NCI-H226 (cell line): ENCODE measurements around the gene KCNG4.

Experiments used
- DNase-seq: peaks from one replicate; pipeline ENCODE4 v3.0.0-alpha.2; 2015

Gene KCNG4

DNA sequence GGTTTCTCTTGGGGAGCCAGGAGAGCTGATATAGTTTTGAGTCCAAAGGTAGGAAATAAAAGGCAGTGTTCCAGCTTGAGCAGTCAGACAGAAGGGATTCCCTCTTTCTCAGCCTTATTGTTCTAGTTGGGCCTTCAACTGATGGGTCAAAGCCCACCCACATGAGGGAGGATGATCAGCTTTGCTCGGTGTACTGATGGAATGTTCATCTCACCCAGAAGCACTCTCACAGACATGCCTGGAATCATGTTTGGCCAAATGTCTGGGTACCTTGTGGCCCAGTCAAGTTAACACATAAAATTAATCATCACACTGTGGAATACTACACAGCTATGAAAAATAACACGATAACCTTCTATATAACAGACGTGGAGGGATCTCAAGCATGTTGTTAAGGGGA lies 23.1 kb upstream of the KCNG4 start:
- no peak for DNase-seq

DNA sequence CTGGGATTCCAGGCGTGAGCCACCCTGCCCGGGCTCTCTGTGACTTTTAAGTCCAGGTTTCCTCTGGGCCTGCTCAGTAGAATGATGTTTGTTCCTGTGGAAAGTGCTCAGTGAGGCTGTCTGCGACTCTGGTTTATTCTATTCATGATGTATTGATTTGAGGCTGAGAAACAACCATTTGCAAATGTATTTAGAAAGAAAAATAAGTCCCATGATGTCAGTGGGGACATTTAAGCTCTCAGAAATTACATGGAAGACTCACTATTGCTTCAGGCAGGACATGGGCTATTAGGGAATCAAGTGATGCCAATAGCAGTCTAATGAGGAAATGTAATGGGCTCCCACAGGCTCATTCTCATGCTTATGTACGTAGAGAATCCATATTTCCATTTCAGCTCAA lies 22.2 kb upstream of the KCNG4 start:
- no peak for DNase-seq

DNA sequence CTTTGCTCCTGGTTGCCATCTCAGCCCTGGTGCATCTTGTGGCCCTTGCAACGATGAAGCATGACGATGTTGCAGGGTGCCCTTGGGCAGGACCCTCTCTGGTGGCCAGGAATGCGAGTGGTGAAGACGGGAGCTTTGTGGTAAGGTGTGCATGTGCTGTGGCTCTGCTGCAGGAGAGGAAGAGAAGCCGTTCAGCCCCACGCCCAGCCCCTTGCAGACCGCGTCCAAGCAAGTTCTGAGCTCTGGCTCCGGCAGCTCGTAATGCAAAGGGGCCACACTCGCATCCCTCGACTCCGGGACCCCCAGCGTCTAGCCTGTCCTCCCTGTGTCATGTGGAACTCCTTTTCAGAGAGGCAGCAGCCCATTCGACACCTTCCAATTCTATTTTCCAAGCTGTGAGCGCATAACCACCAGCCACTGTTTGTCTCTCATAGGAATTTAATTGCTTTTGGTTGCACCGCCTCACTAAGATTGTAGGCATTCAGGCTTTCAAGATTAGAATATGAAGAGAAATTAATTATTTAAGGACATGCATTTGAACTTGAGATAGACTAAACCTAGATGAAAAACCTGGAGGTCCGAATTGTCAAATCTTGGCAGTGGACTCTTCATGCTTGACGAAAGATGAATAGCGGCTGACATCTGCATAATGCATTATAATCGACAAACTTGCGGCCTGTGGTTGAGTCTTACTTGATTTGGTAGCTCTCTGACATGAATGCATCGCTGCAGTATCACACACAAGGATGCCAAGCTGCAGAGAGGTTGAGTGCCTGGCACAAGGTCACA lies 21.1 kb upstream of the KCNG4 start:
- no peak for DNase-seq

DNA sequence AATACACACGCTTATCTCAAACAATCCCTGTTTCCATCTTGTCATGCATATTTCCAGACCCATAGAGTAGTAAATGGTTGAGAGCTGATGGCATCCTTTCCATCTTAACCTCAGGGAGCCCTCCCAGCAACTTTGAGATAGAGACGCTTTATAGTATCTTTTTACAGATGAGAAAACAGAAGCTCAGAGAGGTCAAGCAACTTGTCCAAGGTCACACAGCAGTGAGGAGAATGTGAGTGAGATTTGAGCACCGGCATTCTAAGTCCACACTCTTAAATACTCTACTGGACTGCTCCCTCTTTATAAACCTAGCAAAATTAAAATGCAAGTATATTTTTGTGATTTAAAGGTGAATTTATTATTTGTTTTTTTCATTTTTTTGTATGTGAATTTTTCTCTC lies 19.9 kb upstream of the KCNG4 start:
- DNase-seq, result no peak

DNA sequence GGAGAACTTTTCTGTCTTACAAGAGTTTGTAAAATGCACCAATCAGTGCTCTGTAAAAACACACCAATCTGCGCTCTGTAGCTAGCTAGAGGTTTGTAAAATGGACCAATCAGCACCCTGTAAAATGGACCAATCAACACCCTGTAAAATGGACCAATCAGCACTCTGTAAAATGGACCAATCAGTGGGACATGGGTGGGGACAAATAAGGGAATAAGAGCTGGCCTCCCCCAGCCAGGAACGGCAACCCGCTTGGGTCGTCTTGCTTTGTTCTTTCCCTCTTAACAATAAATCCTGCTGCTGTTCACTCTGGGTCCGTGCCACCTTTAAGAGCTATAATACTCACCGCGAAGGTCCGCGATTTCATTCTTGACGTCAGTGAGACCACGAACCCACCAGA lies 18.5 kb upstream of the KCNG4 start:
- no peak for DNase-seq

DNA sequence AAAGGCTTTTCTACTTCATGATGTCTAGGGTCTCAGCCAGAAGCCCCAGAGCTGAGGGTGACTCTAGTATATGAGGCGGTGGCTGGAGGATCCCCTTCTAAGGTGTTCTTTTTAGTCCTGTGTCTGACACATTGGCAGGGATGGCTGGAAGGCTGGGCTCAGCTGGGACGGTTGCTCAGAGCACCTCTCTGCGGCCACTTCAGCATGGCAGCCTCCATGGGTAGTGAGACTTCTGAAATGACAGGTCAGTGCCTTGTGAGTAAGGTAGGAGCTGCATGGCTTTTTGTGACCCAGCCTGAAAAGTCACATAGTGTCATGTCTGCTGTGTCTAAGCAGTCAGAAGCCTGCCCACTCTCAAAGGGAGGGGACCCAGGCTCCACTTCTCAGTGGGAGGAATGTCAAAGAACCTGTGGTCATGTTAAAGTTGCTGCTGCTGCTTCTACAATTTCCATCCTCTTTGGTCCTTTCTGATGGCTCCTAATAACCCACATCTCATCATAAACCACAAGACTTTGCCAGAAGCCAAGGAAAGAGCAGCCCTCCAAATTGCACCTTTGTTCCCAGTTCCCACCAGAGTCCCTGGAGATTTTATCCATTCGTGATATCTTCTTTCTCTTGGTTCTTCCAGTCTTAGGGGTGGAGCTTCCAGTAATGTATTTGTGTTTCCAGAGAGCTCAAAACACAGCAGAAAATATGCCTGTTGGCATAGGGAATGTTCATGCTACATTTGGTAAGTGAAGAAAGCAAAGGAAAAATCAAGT lies 15.4 kb upstream of the KCNG4 start:
- no peak for DNase-seq

DNA sequence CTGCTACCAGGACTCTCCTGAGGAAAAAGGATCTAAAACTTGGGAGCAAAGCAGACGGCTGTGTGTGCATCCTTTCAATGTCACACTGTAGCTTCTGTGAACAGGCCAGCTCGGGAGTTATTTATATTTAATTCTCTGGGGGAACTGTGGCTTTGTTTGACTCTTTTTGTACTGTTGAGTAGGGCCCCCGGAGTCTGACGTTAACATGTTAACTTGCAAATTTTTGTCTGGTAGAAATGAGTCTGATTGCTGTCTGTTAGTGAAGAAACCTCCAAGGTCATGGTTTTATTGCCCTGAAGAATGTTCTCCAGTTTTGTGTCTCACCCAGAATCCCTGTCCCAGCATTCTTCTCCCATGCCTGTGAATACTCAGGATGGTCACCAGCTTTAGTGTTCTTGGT lies 14.2 kb upstream of the KCNG4 start:
- DNase-seq, result no peak

DNA sequence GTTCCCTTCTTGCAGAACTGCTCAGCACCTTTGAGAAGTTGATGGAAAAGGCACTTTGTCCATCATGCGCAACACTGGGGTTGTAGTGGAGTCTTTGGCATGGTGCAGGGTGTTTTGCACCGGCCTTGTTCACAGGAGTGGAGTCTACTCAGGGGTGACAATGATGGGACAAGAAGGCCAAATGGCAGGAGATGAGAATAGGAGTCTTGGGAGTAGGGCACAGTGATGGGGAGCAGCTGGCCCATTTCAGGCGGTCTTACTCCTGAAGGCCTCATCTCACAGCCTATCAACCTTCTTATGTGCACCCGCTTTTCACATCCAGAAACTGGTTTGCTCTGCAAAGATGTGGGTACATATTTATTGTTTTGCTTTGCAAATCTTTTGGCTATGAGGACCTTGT lies 13.4 kb upstream of the KCNG4 start:
- no peak for DNase-seq

DNA sequence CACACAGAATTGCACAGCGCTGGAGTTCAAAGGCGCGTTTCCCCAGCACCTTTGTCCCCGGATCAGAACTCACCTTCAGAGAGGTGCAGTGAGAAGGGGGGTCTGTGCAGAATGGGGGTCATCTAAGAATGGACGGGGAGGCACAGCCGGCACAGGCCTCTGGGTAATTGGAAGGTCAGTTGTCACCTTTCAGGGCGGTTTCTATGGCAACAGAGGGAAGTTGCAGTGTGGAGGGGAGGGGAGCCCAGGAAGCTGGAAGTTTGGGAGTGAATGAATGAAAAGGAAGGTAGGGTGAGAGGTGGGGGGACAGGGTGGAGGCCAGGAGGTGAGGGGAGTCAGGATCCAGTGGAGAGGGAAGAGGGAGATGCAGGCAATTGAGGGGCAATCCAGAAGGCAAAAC lies 12.4 kb upstream of the KCNG4 start:
- no peak for DNase-seq

DNA sequence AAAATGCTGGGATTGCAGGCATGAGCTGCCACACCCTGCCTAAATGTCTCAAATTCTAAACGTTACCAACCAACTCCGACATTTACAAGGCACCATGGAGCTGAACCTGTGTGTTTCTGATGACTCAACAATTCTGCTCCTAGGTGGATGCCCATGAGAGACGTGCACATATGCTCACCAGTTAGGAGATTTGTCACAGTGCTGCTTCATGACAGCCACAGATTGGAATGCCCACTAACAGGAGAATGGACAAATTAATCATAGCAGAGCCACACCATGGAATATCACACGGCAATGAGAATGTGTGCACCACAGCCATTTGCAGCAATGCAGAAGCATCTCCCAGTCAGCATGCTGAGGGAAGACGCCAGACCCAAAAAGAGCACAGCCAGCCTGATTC lies 8.0 kb upstream of the KCNG4 start:
- DNase-seq, result no peak

DNA sequence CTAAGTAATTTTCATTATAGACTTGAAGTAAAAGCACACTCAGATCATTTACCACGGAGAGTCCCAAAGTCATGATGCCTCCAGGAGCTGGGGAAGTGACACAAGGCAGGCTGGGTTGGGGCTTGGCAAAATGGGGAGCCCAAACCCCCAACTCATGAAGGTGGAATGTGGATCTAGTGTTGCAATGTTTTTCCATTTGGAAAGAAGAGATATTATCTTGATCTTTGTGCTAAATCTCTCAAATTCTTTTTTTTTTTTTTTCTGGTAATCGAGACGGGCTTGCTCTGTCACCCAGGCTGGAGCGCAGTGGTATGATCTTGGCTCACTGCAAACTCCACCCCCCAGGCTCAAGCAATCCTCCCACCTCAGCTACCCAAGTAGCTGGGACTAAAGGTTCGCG lies 7.5 kb upstream of the KCNG4 start:
- DNase-seq, result no peak

DNA sequence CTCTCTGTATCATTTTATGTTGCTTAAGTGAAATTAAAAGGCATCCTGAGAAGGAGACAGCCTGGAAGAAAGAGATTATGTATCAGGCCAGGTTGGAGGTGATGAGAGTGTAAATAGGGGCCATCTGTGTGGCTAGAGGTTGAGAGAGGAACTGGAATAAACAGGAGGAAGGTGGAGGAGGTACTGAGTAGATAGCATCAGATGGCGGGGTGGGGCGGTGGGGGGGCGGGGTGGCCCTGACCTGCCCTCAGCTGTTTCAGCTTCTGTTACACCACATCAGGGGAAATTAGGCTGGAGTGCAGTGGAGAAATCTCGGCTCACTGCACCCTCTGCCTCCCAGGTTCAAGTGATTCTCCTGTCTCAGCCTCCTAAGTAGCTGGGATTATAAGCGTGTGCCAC lies 6.9 kb upstream of the KCNG4 start:
- no peak for DNase-seq

DNA sequence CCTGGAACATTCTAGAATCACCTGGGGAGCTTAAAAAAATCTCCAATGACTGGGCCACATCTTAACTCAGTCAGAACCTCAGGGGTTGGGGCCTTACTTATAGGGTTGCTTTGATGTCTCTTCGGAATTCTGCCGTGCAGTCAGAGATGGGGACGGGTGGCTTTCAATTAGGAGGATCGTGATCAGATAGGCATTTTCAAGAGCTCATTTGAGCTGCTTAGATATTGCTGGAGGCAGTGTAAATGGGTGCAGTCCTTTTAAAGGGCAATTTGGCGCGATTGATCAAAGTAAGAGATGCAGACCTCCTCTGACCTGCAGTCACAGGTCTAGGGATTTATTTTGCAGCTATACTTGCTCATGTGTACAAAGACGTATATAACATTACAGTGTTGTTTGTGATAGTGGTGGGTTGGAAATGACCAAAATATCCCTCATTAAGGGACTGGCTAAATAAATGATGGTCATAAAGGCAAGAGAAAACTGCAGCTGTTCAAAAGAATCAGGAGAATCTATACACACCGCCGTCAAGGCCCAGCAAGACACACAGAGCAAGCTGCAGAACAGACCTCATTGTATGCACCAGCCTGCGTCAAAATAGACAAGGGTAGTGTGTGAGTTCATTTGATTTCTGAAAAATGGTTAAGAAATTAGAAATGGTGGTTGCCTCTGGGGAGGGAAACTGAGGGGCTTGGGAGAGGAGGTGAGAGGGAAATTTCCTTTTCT lies 6.3 kb upstream of the KCNG4 start:
- no peak for DNase-seq

DNA sequence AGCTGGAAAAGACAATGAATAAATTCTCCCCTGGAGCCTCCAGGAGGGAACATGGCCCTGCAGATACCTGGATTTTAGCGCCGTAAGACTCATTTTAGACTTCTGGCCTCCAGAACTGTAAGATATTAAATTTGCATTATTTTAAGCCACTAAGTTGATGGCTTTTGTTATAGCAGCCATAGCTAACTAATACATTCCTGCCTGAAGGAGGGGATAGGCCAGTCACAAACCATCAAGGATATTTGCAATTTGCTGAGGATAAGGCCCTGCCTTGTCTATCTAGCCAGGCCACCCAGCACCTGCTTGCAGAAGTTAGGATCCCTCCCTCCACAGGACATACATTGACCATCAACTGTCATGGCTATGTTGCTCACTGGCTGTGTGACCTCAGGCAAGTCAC lies 4.9 kb upstream of the KCNG4 start:
- DNase-seq, result no peak

DNA sequence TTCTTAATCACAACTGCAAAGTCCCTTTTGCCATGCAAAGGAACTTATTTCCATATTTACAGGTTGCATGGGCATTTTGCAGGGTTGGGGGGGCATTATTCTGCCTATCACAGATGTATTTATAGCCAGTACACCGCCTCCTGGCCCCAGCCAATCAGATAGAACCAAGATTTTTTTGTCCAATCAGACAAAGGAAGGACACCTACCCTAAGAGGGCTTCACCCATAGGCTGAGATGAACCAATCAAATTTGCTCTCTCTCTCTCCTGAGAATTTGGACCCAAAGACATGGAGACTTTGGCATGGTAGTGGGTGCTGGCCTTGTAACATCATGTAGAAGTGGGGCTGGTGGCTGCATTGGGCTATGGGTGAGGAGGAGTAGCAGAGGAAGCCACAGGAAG lies 3.9 kb upstream of the KCNG4 start:
- DNase-seq, result no peak

DNA sequence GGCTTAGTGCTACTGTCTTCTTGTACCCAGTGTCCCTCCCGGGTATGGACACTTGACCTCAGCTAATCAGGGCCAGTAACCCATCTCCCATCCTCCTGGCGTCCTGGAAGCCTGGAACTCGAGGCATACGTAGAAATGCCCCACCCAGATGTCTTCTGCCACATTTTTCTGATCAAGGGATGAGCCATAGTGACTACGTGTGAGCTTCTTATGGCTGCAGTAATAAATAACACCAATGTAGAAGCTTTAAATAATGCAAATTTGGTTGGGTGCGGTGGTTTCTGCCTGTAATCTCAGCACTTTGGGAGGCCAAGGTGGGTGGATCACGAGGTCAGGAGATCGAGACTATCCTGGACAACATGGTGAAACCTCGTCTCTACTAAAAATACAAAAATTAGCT lies 3.0 kb upstream of the KCNG4 start:
- no peak for DNase-seq

DNA sequence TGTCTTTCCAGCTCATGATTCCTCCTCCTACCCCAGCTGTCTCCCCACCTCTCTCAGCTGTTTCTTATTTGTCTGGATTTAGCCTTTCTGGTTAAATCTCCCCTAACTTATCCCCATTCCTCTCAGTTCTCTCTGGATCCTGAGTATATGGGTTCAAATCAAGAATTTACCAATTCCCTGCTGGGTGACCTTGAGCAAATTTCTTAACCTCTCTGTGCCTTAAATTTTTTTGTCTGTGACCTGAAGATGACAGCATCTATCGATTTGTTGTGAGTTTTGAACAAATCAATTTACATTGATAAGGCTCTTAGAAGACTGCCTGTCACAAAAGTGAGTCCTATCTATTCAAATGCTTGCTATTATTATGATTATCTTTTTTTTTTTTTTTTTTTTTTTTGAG lies 2.0 kb upstream of the KCNG4 start:
- no peak for DNase-seq

DNA sequence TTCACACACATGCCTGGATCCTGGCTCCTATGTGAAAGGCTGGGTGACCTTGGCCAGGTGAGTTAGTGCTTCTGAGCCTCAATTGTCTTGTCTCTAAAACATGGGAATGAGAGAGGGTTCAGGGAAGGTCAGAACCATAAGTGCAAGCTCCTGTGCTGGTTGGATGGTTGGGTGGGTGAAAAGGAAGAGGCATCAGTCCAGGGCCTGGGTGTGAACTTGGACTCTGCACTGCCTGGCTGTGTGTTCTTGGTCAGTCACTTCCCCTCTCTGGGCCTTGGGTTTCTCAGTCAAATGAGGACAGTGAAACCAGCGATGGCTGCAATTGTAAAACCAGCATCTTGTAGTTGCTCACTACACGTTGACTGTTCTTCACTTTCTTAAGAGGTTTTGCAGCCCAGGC lies 643 bp upstream of the KCNG4 start:
- DNase-seq, result no peak

DNA sequence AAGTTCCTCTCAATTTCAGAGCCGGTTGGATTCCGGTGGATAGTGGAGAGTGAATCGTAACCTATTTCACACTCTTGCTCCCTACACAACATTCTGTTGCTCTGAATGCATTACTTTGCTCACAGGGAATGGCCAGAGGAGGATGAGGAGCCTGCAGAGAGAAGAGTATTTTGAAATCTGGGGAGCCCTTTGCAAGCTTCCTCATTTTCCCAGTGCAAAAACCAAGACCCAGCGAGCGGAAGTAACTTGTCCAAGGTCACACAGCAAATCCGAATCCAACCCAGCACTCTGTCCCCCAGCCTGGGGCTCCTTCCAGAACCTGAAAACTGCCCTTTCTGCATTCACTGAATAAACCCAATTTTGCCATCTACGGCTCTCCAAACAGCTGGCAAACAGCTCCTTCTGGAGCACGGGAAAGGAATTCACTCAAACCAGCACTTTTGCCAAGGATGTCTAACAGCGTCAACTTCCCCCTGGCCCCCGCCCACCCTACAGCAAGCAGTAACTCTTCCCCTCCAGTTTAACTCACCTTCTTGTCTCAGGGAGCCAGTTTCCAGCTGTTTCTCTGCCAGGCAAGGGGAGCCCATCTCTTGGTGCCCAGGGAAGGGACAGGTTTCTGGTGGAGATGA lies 557 bp downstream of the KCNG4 start:
- no peak for DNase-seq

DNA sequence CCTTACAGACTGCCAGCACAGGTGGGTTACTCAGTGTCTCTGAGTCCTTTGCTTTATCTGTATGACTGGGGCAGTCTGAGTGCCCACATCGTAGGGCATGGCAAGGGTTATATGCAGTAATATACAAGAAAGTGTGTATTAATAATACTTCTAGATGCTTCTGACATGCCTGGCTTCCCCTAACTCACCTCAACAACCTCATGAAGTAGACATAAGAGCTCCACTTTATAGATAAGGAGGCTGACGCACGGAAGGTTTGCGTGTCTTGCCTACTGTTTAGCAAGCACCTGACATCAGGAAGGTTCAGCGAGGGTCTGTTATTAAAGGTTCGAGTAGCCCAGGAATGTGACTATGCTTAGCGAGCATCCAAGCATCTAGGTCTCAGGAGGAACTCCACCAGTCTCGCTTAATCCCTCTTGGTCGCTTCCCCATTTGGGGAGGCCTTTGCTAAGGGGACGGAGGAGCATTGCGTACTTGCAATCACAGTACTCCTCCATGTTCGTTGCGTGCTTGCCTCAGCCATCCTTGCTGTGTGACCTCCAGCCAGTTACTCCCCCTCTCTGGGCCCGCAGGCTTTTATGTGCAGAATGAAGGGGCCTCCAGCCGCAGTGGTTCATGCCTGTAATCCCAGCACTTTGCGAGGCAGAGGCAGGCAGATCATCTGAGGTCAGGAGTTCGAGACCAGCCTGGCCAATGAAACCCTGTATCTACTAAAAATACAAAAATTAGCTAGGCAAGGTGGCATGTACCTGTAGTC lies 1.6 kb downstream of the KCNG4 start:
- DNase-seq, result no peak

DNA sequence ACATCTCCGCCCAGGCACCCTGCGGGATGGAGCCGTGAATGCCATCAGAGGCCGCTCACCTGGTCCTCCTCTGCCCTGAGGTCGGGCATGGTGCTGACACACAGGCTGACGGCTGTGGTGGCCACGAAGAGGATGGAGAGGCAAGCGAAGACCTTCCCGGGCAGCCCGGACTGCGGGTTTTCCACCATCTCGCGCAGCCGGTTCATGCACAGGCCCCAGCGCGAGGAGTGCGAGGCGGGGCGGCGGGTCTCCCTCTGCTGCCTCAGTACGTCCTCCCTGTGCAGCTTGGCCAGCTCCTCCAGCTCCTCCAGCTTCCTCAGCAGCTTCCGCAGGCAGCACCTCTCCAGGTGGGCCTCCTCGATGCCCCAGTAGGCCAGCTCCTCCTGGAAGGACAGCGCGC lies 3.1 kb downstream of the KCNG4 start:
- DNase-seq, result no peak

DNA sequence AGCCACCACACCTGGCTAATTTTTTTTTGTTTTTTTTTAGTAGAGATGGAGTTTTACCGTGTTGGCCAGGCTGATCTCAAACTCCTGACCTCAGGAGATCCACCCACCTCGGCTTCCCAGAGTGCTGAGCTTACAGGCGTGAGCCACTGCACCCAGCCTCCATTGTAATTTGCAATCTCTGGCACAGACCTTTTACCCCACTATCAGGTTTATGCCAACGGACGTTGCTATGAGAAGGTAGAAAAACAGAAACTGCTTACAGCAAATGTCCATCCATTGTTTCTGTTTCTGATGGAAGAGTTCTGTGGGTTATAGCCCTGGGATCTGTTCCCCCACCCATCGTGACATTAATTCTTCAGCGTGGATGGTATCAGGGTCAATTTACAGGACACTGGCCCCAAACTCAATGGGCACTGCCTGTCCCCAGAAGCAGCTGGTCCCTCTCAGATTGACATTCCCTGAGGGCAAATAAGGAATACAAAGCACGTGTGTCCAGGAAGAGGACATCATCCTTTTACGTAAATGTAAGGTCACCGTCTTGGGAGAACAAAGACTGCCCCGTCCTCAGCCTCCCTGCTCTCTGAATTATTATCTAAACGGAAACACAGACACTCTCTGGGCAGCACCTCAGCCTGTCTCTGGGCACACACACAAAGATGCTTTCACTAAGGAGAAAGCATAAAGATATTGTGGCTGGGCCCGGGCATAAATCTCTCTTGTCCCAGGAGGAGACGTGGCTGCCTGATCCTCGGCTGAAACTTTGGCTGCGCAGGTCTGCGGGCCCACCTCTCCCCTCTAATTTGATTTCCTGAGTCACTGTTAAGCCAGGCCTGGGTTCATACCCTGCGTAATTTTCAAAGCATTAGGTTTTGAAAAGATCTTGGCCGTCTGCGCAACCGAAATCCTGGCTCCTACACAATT lies 5.2 kb downstream of the KCNG4 start:
- no peak for DNase-seq
